Measurements from ENCODE around the gene RAD51B.

The RAD51B gene

DNA sequence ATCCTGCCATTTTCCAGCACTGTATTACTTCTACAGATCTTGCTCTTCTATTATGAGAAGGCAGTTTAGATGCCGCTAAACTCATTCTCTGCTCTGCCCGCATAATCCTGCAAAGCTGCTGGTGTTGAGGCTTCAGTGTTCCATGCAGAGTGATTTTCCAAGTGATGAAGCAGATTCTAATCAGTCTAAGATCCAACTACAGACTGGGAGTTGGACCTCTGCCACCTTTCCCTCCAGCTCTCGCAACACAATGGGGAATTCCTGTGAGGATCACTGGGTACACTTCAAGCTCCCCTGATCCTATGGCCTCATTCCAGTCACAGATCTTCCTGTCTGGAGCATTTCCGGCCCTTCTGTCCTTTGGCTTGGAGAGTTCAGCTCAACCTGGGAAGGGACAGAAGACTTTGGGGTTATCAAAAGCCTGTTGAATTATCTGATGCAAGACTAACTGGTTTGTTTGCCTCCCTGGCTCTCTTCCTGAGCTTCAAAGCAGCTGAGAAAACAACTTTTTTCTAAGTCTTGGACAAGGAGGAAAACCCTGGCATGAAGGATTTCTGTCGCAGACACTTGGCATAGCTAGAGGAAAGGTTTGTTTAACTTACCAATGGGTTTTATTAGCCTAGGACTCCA lies 639.4 kb downstream of the RAD51B start:
- no peak for DNase-seq

DNA sequence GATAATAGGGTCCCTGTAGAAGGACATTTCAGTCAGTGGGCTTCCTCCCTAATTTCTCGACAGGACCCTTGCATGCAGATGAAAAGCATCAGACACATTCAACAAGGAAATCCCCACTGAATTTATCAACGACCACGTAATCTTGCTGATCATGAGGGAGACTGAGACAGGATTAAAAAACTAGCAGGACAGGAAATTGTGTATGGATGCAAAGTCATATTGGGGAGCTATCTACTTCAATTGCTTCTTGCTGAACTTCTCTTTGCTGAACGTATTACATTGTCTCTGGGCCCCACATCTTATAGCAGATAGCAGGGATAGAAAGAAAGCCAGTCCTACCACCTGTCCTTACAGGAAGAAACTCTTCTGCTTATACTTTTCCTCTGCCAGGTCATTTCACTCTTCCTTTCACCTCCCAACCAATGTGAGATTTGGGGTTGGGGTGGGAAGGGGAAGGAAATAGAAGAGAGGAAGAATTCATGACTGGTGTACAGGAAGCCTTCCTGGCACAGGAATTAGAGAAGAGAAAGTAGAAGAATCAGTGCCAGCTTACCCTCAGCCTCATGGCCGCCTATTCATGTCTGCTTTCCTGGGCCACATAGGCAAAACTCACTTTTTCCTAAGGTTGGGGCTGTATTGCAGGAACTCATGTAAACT lies 640.0 kb downstream of the RAD51B start:
- no peak for DNase-seq

DNA sequence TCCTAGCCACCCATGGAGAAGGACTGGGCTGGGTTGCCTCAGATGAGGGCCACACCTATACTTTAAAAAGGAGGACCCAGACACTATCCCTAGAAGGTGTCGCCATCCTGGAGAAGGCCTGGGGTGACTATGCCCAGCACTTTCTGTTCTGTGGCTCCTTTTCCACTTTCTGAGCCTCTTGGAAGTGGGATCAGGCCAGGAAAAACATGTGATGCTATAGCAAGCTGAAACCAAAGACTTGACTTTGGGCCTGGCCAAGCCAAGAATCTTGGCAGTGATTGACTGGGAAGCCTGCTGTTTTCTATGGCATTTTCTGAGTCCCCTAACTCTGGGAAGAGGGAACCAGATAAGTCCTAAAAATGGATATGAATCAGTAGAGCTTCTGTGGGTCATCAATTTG lies 641.0 kb downstream of the RAD51B start:
- no peak for DNase-seq

DNA sequence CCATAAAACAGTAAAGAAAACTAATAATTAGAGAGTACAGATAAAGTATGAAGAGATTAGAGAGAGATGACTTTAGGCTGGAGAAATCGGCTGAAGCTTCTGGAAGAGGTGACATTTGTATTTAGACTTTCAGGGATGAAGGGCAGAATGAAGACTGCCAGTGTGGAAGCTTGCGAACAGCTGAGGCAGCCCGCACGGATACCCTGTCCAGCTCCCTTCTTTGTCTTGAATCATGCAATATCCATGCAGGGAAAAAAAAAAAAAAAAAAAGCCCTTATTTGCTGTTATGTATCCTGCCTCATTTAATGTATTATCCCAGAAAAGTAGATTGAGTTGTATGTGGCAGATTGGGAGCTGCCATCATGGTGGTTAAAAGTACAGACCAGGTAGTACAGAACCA lies 641.5 kb downstream of the RAD51B start:
- no peak for DNase-seq

DNA sequence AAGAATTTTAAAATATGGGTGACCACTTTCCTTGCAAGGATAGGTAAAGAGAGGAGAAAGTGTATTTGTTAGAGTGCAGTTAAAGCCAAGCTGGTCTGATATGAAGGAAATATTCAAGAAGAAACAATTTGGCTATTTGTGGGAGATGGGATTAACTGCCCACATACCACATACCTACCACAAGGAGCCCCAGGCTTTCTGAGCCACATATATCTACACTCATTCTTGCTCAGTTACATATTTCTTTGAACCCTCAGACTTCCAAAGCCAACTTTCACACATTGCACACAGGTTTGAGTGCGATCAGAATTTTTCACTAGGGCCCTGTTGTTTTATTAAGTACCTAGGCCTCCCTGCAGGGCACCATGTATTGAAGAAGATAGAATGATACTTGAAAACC lies 643.1 kb downstream of the RAD51B start:
- no peak for DNase-seq

DNA sequence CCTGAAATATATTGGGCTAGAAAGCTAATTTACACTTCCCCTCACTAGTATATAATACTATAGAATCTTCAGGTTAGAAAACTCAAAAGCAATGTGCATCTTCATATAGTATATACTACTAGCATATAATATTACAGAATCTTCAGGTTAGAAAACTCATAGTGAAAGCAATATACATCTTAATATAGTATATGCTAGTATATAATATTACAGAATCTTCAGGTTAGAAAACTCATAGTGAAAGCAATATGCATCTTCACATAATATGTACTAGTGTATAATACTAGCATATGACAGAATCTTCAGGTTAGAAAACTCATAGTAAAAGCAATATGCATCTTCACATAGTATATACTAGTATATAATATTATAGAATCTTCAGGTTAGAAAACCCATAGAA lies 643.7 kb downstream of the RAD51B start:
- no peak for DNase-seq

DNA sequence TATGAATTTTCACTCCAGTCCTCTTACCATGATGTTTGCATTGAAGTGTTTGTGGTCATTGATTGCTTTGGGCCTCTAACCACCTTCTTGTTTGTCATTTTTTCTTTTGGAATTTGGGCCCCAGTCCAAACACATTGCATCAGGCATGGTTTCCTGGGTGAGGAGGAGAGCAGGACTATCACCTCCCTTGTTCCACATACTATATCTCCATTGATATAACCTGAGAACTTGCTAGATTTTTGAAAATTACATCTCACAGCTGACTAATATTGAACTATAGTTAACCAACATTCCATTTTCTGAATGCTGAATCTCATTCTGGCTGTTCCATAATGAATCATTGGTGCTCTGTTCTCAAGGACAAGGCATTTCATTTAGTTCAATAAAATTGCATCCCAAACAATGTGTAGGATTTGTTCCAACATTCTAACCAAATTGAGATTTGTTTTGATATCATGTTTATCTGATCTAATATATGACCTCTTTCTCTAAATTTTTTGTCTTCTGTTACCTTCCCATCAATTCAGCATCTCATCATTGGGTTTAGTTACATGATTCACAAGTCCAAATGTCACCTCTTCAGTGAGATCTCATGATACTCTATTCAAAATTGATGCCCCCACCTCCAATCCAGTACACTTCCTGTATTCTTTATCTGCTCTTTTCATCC lies 644.3 kb downstream of the RAD51B start:
- DNase-seq: no peak

DNA sequence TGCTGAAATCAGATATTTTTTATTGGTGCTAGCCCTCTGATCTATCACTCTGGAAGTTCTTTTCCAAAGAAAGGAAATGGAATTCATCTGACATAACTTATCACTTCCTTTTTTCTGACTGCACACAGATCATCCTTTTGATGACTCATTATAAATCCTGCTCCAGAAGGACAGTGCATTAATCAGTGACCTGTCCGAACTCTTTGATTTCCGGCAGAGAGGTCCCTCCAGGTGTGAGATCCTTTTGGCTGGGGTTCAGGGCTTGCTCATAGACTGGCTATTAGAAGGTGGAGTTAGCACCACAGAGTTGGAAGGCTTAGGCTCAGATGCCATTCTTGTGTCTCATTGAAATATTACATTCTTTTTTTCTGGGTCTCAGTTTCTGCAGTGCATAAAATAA lies 645.1 kb downstream of the RAD51B start:
- DNase-seq: no peak

DNA sequence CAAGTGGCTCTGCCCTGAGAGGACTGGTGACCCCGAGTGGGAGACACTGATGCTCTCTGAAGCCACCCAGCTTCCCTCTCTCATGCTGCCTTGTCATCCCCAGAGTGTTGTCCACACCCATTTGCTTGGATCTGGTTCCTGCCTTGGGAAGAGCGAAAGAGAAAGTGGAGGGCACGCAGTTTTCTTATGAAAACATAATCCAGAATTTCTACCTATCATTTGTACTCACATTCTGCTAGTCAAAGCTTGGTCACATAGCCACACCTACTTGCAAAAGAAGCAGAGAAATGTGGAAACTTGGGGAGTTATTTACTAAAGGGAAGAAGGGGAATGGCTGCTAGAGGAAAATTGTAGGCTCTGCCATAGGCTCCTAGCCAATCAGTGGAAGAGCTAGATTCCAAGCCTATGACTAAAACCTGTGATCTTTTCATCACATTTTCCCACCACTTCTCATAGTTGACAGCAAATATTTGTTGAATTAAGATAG lies 647.0 kb downstream of the RAD51B start:
- no peak for DNase-seq

DNA sequence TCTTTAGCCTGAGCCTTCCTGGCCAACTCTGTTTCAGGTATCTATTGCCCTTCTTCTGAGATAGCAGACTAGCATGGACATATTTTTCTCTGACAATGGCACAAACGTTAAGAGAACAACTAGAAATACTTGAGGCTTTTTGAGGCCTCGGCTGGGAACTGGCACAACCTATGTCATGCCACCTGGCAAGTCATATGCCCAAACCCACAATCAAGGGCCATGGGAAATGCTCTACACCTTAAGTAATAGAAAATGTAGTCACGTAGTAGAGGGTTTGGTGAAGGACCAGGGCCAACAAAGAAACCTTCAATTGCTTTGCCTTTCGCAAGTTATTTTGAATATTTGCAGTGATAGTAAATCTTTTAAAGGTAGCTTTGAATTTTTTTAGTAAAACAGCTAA lies 647.8 kb downstream of the RAD51B start:
- DNase-seq: no peak

DNA sequence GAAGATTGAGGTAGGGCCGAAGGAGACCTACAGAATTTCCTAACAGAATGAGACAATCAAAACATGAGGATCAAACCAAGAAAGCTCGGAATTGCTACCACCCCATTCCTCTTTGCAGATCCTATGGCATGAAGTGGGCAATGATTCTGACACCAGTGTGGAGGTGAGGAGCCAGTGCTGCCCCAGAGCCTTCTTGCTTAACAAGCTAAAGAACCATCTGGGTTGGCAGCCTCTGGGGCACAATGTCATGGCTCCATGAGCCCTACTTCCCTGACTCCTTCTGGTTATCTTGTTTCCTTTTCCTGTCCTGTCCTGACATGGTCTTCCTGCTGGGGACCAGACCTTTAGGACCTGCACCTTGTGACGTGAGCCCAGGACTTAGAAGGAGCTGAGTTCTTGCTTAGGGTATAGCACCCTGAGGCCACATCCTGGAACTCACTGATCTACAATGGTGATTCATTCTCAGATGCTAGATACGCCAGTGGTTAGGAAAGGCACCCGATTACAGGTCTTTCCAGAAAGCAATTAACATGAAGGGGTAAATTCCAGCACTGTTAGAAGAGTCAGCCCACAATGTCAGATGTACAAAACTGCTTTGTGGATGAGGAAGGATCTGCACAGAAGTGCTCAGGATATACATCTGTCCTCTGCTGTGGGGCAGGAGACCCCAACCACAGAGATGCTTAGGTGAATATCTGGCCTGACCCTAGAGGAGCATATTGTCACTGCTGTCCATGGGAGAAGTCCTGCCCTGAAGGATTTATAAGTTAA lies 649.0 kb downstream of the RAD51B start:
- DNase-seq: no peak

DNA sequence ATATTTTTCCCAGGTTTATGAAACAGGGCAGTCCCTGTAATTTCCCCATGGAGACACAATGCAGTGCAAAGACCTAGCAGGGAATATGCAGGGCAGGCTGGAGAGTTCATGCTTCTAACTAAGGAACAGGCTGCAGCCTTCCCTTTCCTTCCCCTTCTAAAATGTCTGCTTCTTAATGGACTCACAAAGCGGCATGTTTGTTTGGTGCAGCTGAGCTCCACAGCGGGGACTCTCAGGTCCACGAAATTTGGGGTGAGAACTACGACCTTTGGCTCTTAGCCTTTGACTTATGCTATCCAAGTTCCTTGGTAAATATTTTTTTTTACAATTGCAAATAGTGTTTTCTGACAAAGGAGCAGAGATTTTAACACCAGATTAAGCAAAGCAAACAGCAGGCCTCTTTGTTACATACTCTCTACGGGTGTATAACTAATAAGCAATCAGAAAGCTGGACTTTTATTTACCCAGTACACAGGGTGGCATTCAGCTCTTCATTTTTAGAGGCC lies 649.7 kb downstream of the RAD51B start:
- DNase-seq: no peak

DNA sequence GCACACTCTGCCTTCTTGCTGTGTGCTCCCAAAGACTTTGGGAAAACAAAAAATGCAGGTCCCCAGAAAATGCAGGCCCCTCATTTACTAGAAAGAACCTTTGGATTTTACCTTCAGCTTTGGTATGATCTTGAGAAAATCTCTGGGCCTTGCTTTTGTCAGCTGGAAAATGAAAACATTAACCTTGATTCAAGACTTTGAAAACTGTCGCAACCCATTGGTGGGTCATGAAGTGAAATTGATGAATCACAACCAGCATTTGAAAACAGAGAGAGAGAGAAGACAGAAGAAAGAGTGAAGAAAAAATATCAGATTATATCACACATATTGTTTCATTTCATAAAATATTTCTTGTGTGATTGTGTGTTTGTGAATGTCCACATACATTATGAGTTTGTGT lies 650.8 kb downstream of the RAD51B start:
- DNase-seq: no peak

DNA sequence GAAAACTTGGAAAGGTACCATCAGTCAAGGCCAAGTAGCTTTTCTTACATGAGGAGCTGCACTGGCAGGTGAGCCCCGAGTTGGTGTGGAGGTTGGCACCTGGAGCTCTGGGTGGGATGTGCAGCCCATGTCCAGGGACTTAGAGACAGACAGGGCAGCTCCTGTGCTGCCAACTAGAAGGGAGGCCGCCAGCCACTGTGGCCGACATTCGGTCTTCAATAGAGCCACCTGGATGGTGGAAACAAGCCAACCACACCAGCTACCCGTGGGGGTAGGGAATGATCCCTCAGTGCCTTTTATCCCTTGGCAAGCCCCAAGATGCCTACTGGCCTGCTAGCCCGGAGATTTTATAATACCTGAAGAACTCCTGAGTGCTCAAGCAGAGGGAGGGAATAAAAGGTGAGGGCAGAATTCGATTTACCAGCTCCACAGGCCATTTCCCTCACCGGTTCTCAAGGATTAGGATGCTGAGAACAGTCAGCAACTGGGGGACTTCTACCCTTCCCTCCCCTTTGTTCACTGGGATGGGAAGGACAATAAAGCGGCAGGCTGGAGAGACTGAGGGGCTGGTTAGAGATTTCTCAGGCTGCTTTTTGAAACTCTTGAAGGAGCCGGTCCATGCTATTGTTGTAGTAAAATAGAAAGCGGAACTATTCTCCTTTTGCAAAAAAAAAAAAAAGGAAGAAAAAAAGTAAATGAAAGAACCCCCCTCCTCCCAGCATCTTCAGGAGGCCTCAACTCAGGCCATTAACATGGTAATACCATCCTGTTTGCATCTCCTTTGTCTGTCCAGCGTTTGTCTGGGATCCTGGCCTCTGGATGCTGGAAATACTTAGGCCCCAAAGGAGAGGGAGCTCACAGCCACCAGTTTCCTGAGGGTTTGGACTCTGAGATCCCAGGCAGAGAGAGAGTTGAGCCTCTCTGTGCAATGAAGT lies 651.7 kb downstream of the RAD51B start:
- no peak for DNase-seq

DNA sequence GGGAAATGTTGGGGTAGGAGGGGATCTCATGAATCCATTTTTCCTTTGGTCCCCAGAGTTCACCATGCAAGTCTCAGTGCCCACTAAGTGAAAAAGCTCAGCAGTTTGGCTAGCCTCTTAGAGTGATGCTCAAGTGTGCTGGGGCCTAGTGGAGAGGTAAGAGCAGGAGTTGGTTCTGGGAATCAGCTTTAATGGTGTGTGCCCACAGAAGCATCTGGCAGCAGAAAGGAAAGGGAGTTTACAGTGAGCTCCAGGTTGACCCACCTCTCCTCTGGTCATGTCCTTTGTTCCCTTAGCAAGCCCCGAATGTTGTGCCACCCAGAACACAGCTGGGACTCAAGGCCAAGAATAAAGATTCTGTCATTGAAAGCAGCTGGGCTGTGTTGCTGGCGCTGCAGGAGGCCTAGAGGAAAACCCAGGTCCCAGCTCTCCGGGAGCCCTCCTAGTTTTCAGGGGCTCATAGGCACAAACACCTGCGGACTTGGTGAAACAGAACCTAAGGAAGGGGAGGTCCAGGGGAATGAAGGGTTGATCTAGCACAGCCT lies 652.5 kb downstream of the RAD51B start:
- DNase-seq: no peak

DNA sequence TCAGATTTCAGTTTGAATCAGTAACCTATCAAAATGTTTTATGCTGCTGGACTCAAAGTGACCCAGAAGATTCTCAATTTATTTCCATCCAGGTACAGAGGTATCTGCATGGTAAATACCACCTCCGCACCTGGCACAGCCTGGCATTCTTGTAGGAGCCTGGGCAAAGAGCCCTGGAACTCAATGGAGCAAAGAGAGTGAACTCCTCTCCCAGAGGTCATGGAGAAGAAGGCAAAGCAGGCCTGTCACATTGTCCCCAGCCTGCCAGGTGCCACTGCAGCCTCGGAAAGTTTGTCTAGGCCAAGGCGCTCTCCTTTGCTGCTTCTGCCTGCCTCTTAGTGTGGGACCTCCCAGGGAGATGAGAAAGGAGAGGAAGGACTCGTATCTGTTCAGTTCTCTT lies 653.5 kb downstream of the RAD51B start:
- no peak for DNase-seq

DNA sequence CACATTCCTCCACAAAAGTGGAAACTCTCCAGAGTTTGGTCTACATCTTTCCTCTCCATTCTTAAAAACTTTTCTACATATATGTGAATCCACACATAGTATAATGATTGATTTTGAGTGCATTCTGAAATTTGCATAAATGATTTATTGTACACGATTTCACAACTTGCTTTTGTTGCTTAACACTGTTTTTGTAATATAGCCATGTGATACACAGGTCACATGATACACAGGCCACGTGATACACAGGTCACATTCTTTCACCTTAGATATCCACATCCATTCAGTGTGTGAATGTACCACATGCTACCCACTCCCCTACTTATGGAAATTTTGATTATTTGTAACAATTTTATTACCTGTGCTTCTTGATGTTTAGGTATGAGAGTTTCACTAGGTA lies 654.2 kb downstream of the RAD51B start:
- DNase-seq: no peak

DNA sequence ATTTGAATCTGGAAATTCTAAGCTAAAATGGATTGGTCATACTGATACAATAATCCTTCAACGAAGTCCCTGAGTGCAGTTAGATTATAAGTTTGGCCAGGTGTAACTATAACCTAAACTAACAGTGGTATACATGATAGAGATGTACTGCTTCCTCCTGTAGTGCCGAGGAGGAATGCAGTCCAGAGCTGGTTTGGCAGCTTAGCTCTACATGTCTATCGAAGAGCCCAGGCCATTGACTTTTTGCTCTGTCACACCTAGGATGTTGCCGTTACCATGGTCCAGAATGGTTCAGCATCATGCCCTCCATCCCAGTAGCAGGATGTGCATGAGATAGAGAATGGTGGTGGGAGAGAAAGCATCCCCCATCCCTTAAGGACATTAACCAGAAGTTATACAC lies 655.2 kb downstream of the RAD51B start:
- no peak for DNase-seq

DNA sequence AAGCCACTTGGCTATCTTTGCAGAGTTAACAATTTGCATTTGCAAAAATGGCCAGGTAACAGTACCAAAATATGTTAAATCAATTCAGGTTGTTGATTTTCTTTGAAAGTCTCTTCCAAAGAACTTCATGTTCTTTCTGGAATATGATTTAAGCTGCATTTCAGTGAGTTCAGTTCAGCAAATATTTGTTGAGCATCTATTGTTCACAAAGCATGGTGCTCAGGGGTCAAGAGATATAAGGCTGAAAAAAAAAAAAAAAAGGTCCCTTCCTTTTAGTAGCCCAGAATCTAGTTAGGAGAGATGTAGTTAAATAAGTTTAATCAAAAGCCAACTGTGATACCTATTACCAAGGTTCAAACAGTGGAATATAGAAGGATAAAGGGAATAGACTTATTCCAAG lies 656.2 kb downstream of the RAD51B start:
- DNase-seq: no peak

DNA sequence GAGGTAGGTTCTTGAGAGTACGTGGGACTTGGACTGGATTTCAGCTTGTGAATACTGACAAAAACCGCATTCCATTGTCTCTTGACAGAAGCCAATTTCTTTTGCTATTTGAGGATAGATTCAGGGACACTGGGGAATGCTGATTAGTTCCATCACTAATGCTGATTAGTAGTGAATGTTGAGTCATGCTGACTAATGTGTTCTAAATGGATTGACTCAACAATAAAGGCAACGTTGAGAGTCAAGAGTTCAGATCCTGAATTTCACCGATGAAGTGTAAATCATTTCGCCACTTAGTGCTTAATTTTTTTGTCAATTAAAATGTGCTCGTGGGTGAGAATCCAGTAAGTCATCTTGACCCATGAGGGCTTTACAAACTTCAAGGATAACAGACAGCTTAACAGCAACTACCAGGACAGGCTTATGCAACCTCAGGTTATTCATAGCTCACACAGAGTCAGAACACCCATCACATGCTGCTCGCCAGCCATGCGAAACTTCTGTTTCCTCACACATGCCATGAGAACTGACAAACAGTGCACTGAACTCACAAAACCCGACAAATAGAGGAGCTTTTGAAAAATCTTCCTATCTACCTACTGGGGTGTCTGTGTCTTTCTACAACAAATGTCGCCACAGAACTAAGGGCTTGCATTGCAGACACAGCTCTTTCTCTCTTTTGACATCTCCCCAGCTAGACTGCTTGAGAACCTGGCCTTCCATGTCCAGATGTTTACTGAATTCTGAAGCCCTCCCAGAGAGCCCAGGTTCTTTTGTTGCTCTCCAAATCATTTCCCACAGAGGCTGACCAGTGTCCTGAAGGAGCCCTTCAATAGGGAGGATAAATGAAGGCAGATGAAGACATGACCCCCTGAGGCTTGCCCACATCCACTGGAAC lies 656.9 kb downstream of the RAD51B start:
- DNase-seq: no peak

DNA sequence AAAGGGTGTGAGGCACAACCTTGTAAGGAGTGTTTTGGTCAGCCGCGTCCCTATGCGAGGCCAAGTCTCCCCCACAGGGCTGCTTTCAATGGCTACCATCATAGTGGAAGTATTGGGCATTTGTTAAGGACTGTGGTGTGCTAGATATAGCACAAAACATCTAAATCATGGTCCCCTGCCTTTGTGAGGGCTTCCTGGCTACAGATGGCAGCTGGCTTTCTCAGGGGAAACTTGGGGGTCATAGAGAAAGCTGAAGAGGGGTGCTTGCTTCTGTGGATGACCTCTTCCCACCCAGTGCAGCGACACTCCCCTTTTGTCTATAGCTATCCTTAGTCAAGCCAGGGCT lies 657.5 kb downstream of the RAD51B start:
- no peak for DNase-seq

Measured in activated T-cell treated with anti-CD3 and anti-CD28 coated beads for 4 hours (primary cell).